HL-60 (cell line): Measurements from ENCODE around the gene CFAP90.

ENCODE experiments used
- DNase-seq, 2 experiments: peaks; one replicate each; pipeline ENCODE4 v3.0.0-alpha.2; 2010 to 2020; ENCODE audit warnings: low read depth in 1 of 2, low spot score in 1 of 2
- H3K27ac ChIP-seq: fragments of 250-450 bp; sonication (Bioruptor Pico); replicated peaks from 2 replicates; pipeline ENCODE4 v1.5.1; 2020; ENCODE audit warnings: mild to moderate bottlenecking, moderate library complexity
- H3K27me3 ChIP-seq: fragments of 250-450 bp; sonication (Bioruptor Pico); 2 replicates; pipeline ENCODE4 v1.5.1; 2021; ENCODE audit warnings: mild to moderate bottlenecking, moderate library complexity; ENCODE audit not compliant: insufficient read depth, poor library complexity, severe bottlenecking
- H3K4me3 ChIP-seq: replicated peaks from 2 replicates; pipeline ENCODE4 v1.5.1; 2011; ENCODE audit warnings: mild to moderate bottlenecking, control low read depth, low read length; ENCODE audit not compliant: insufficient read depth
- GABPA ChIP-seq: IDR thresholded peaks from 2 replicates; pipeline ENCODE4 v1.6.1; 2012; ENCODE audit warnings: low read depth
- POLR2AphosphoS5 ChIP-seq: IDR thresholded peaks from 2 replicates; pipeline ENCODE4 v1.6.1; 2012; ENCODE audit warnings: low read depth
- SPI1 ChIP-seq: IDR thresholded peaks from 2 replicates; pipeline ENCODE4 v1.6.1; 2012; ENCODE audit warnings: low read depth, mild to moderate bottlenecking, borderline replicate concordance
- long read RNA-seq: library from polyadenylated mRNA; unstranded; transcript quantifications from one replicate; pipeline ENCODE4 v2.0.0, GENCODE V29; 2020
- TF ChIP-seq, protein P1 (sequence below): IDR thresholded peaks from one replicate; pipeline ENCODE4 v1.5.1; 2011; ENCODE audit warnings: low read length, control low read depth, inconsistent platforms; ENCODE audit not compliant: insufficient read depth
- TF ChIP-seq, protein P2 (sequence below): IDR thresholded peaks from 2 replicates; pipeline ENCODE4 v1.6.1; 2012; ENCODE audit warnings: low read depth; ENCODE audit not compliant: insufficient replicate concordance

CFAP90 gene, protein sequence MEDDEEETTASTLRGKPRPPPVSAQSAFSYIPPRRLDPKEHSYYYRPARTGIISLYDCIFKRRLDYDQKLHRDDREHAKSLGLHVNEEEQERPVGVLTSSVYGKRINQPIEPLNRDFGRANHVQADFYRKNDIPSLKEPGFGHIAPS
- long read RNA-seq = 0 reads

- Histone ChIP-seq H3K27ac (no peak within 1 kb of the TSS), H3K4me3 (no peak within 1 kb of the TSS; the same call in 1 of the 2 replicates), H3K27me3 (peaks cover 20% of the 10 kb centered on the region)
- no peak for DNase-seq
- TF ChIP-seq, protein P1, sequence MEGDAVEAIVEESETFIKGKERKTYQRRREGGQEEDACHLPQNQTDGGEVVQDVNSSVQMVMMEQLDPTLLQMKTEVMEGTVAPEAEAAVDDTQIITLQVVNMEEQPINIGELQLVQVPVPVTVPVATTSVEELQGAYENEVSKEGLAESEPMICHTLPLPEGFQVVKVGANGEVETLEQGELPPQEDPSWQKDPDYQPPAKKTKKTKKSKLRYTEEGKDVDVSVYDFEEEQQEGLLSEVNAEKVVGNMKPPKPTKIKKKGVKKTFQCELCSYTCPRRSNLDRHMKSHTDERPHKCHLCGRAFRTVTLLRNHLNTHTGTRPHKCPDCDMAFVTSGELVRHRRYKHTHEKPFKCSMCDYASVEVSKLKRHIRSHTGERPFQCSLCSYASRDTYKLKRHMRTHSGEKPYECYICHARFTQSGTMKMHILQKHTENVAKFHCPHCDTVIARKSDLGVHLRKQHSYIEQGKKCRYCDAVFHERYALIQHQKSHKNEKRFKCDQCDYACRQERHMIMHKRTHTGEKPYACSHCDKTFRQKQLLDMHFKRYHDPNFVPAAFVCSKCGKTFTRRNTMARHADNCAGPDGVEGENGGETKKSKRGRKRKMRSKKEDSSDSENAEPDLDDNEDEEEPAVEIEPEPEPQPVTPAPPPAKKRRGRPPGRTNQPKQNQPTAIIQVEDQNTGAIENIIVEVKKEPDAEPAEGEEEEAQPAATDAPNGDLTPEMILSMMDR = no peak
- TF ChIP-seq GABPA = no peak
- no peak for TF ChIP-seq SPI1
- TF ChIP-seq, protein P2, sequence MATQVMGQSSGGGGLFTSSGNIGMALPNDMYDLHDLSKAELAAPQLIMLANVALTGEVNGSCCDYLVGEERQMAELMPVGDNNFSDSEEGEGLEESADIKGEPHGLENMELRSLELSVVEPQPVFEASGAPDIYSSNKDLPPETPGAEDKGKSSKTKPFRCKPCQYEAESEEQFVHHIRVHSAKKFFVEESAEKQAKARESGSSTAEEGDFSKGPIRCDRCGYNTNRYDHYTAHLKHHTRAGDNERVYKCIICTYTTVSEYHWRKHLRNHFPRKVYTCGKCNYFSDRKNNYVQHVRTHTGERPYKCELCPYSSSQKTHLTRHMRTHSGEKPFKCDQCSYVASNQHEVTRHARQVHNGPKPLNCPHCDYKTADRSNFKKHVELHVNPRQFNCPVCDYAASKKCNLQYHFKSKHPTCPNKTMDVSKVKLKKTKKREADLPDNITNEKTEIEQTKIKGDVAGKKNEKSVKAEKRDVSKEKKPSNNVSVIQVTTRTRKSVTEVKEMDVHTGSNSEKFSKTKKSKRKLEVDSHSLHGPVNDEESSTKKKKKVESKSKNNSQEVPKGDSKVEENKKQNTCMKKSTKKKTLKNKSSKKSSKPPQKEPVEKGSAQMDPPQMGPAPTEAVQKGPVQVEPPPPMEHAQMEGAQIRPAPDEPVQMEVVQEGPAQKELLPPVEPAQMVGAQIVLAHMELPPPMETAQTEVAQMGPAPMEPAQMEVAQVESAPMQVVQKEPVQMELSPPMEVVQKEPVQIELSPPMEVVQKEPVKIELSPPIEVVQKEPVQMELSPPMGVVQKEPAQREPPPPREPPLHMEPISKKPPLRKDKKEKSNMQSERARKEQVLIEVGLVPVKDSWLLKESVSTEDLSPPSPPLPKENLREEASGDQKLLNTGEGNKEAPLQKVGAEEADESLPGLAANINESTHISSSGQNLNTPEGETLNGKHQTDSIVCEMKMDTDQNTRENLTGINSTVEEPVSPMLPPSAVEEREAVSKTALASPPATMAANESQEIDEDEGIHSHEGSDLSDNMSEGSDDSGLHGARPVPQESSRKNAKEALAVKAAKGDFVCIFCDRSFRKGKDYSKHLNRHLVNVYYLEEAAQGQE = no peak
- TF ChIP-seq POLR2AphosphoS5 = no peak
Observed at GRCh38 chr5:7850395-7851239, at the start of gene CFAP90. CFAP90 (minus strand) TSS chr5:7851133; CDS start chr5:7851021, 112 bp downstream.

- H3K4me3 ChIP-seq = no peak overlapping the region
- TF ChIP-seq, protein P1 = no peak
- TF ChIP-seq SPI1 = no peak
- TF ChIP-seq, protein P2 = no peak
- TF ChIP-seq POLR2AphosphoS5 = no peak
- TF ChIP-seq GABPA = no peak
- H3K27me3 ChIP-seq = no peaks in the 10 kb centered on the region
- no peak overlapping the region for H3K27ac ChIP-seq
- DNase-seq = peak; percentile 34 to 35
Observed at GRCh38 chr5:7897014-7897600, 46.2 kb upstream of the CFAP90 start.

GRCh38 chr5:7894860-7895259, 43.9 kb upstream of the CFAP90 start:
- no peaks in the 10 kb centered on the region for H3K27me3 ChIP-seq
- no peak overlapping the region for H3K27ac ChIP-seq
- DNase-seq = no peak
- H3K4me3 ChIP-seq = no peak overlapping the region
- TF ChIP-seq, protein P2 = no peak
- TF ChIP-seq POLR2AphosphoS5 = no peak
- no peak for TF ChIP-seq GABPA
- TF ChIP-seq, protein P1 = no peak
- no peak for TF ChIP-seq SPI1
